HEK293T (cell line): ENCODE data around the gene CARD19.

Source experiments
- ARNT ChIP-seq: fragments of 450-650 bp; IDR thresholded peaks from 2 replicates; pipeline ENCODE4 v1.6.1; 2017; ENCODE audit warnings: mild to moderate bottlenecking
- ELF4 ChIP-seq: fragments of 450-650 bp; IDR thresholded peaks from 2 replicates; pipeline ENCODE4 v1.6.1; 2017; ENCODE audit warnings: antibody characterized with exemption
- FOXM1 ChIP-seq: fragments of 450-650 bp; IDR thresholded peaks from 2 replicates; pipeline ENCODE4 v1.6.1; 2017; ENCODE audit warnings: mild to moderate bottlenecking, borderline replicate concordance
- SP1 ChIP-seq: fragments of 450-650 bp; IDR thresholded peaks from 2 replicates; pipeline ENCODE4 v1.6.1; 2017

DNA sequence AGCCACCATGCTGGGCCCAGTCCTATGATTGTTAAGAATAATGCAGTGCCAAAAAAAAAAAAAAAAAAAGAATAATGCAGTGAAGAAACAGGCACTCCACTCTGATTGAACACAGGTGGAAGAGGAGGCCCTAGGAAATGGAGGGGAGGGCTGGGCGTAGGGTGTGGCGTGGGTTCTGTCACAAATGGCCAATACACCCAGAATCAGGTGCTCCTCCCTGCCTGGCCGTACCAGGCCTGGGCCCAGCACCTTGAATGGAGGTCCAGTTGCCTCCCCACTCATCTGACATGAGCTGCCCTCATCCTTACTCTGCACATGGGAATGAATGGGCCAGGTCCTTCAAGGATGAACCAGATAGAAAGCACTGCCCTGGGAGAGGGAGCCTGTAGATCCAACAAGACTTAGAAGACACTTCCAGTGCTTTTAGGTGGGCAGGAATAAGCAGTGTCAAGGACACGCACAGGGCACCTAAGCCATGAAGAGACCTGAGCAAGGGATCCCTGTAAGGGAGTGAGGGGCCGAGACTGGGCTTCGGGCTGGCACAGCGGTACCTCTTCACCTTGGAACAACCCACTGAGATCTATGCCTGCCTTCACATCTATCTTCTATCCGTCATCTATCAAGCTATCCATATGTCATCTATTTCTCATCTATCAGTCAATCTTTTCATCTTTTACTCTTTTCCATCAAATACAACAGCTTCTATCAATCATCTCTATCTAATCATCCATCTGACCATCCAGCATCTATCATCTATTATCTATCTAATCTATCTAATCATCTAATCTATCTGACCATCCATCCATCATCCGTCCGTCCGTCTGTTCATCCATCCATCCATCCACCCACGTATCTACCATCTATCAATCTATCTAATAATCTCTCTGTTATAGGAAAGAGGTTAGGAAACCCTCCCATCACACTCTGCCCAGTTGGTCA is 22.2 kb downstream of the CARD19 start:
- TF ChIP-seq ELF4 (no peak), SP1 (no peak), ARNT (no peak), FOXM1 (no peak)
